ENCODE data around the gene FAM174C.
"Not testable (repeated sequence)": the region's sequence is repeated elsewhere in the genome, so short reads cannot be mapped to it uniquely, and the experiment has no call there.

FAM174C gene

GRCh38 chr19:1288833-1289685 is 13.7 kb downstream of the FAM174C start:
- DNase-seq, result no peak

GRCh38 chr19:1289686-1290025 is 14.3 kb downstream of the FAM174C start:
- DNase-seq, result peak; percentile 66

GRCh38 chr19:1290196-1290702 is 14.9 kb downstream of the FAM174C start:
- DNase-seq, result no peak

- no peak for DNase-seq
These were observed 15.6 kb downstream of the FAM174C start for GRCh38 chr19:1290703-1291651.

- no peak for DNase-seq
These were observed 16.6 kb downstream of the FAM174C start for GRCh38 chr19:1291761-1292418.

- DNase-seq, result no peak
These were observed 17.3 kb downstream of the FAM174C start for GRCh38 chr19:1292419-1293151.

GRCh38 chr19:1293782-1294604 is 18.7 kb downstream of the FAM174C start:
- DNase-seq, result no peak

- no peak for DNase-seq
These were observed 19.4 kb downstream of the FAM174C start for GRCh38 chr19:1294688-1295087.

- no peak for DNase-seq
These were observed 20.1 kb downstream of the FAM174C start for GRCh38 chr19:1295169-1296012.

- no peak for DNase-seq
These were observed 20.7 kb downstream of the FAM174C start for GRCh38 chr19:1296078-1296477.

- no peak for DNase-seq
These were observed 21.4 kb downstream of the FAM174C start for GRCh38 chr19:1296575-1297271.

GRCh38 chr19:1298235-1298634 is 22.9 kb downstream of the FAM174C start:
- no peak for DNase-seq

GRCh38 chr19:1299801-1300200 is 24.5 kb downstream of the FAM174C start:
- DNase-seq, result no peak

GRCh38 chr19:1300744-1301490 is 25.6 kb downstream of the FAM174C start:
- DNase-seq, result no peak

- no peak for DNase-seq
These were observed 27.4 kb downstream of the FAM174C start for GRCh38 chr19:1302533-1303239.

- DNase-seq, result no peak
These were observed 29.0 kb downstream of the FAM174C start for GRCh38 chr19:1304197-1304924.

- not testable (repeated sequence) for DNase-seq
These were observed 30.0 kb downstream of the FAM174C start for GRCh38 chr19:1305354-1305753.

- DNase-seq, result no peak
These were observed 32.0 kb downstream of the FAM174C start for GRCh38 chr19:1307320-1307719.
